ENCODE results near the gene MYBPC2. TPM values are rescaled to one million over a fixed set of nuclear protein-coding genes. Genes with fewer than 3 reads are reported as not detected.

The MYBPC2 gene
- total RNA-seq, 1 donor from 2014 or later, result 0.46 TPM

- H3K4me1 Mint-ChIP-seq (ENCODE audit: unreplicated experiment), result no peaks in the 10 kb centered on the region
- peaks cover 28% of the 10 kb centered on the region for H3K36me3 Mint-ChIP-seq (ENCODE audit: low read depth, unreplicated experiment)
- peaks cover 18% of the 10 kb centered on the region for H3K27me3 Mint-ChIP-seq (ENCODE audit: unreplicated experiment)
- H3K9me3 Mint-ChIP-seq (ENCODE audit: unreplicated experiment), result peaks cover 38% of the 10 kb centered on the region
- peak overlapping the region; percentile 74 for H3K4me3 Mint-ChIP-seq (ENCODE audit: unreplicated experiment)
- no peak for DNase-seq (ENCODE audit: low spot score)
- no peak overlapping the region for H3K27ac Mint-ChIP-seq (ENCODE audit: unreplicated experiment)
- TF ChIP-seq, protein P1, sequence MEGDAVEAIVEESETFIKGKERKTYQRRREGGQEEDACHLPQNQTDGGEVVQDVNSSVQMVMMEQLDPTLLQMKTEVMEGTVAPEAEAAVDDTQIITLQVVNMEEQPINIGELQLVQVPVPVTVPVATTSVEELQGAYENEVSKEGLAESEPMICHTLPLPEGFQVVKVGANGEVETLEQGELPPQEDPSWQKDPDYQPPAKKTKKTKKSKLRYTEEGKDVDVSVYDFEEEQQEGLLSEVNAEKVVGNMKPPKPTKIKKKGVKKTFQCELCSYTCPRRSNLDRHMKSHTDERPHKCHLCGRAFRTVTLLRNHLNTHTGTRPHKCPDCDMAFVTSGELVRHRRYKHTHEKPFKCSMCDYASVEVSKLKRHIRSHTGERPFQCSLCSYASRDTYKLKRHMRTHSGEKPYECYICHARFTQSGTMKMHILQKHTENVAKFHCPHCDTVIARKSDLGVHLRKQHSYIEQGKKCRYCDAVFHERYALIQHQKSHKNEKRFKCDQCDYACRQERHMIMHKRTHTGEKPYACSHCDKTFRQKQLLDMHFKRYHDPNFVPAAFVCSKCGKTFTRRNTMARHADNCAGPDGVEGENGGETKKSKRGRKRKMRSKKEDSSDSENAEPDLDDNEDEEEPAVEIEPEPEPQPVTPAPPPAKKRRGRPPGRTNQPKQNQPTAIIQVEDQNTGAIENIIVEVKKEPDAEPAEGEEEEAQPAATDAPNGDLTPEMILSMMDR (IDR thresholded peaks at IDR 0.05; ENCODE audit: unreplicated experiment), result no peak
Observed at GRCh38 chr19:50478901-50479715, 46.4 kb downstream of the MYBPC2 start.

GRCh38 chr19:50479761-50480251 lies 47.1 kb downstream of the MYBPC2 start:
- TF ChIP-seq, protein P1 (IDR thresholded peaks at IDR 0.05; ENCODE audit: unreplicated experiment), result no peak
- no peak overlapping the region for H3K4me3 Mint-ChIP-seq (ENCODE audit: unreplicated experiment)
- no peaks in the 10 kb centered on the region for H3K4me1 Mint-ChIP-seq (ENCODE audit: unreplicated experiment)
- peaks cover 18% of the 10 kb centered on the region for H3K27me3 Mint-ChIP-seq (ENCODE audit: unreplicated experiment)
- H3K27ac Mint-ChIP-seq (ENCODE audit: unreplicated experiment), result no peak overlapping the region
- H3K36me3 Mint-ChIP-seq (ENCODE audit: low read depth, unreplicated experiment), result peaks cover 28% of the 10 kb centered on the region
- DNase-seq (ENCODE audit: low spot score), result no peak
- peaks cover 36% of the 10 kb centered on the region for H3K9me3 Mint-ChIP-seq (ENCODE audit: unreplicated experiment)

- H3K36me3 Mint-ChIP-seq (ENCODE audit: low read depth, unreplicated experiment), result peaks cover 23% of the 10 kb centered on the region
- H3K27ac Mint-ChIP-seq (ENCODE audit: unreplicated experiment), result no peak overlapping the region
- no peak for DNase-seq (ENCODE audit: low spot score)
- H3K27me3 Mint-ChIP-seq (ENCODE audit: unreplicated experiment), result peaks cover 17% of the 10 kb centered on the region
- H3K9me3 Mint-ChIP-seq (ENCODE audit: unreplicated experiment), result peaks cover 32% of the 10 kb centered on the region
- H3K4me1 Mint-ChIP-seq (ENCODE audit: unreplicated experiment), result no peaks in the 10 kb centered on the region
- TF ChIP-seq, protein P1 (IDR thresholded peaks at IDR 0.05; ENCODE audit: unreplicated experiment), result no peak
- no peak overlapping the region for H3K4me3 Mint-ChIP-seq (ENCODE audit: unreplicated experiment)
Observed at GRCh38 chr19:50480281-50481111, 47.8 kb downstream of the MYBPC2 start.

DNA sequence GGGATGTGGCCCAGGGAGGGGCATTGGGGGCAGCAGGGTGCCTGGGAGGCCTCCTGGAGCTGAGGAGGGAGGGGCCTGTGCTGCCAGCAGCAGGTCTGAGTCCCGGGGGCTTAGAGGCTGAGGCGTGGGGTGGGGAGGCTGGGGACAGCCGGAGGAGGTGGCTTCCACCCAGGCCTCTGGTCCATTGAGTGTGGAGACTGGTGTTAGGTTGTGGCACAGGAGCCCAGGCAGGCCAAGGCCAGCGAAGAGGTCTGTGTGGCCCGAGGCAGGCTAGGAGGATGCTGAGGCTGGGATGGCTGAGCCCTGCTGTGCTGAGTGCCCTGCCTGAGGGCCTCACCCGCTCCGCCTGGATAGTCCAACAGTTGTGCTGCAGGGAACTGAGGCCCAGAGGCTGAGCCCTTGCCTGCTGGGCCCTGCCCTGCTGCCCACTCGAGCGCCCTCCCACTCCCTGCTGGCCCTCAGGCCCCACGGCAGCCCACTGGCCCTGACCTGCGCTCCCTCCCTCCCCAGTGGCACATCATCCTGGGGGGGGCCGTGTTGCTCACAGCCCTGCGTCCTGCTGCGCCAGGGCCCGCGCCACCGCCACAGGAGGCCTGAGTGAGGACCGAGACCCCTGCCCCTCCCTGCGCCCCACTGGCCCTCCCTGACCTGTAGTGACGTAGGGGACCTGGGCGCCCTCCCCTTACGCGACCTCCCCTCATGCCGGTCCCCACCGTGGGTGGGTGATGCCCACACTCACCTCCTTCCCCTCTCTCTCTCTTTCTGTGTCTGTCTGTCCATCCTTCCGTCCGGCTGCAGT lies 48.9 kb downstream of the MYBPC2 start:
- Mint-ChIP-seq H3K4me1 (ENCODE audit: unreplicated experiment) (no peaks in the 10 kb centered on the region), H3K27me3 (ENCODE audit: unreplicated experiment) (peaks cover 21% of the 10 kb centered on the region), H3K9me3 (ENCODE audit: unreplicated experiment) (peaks cover 37% of the 10 kb centered on the region), H3K4me3 (ENCODE audit: unreplicated experiment) (no peak overlapping the region), H3K36me3 (ENCODE audit: low read depth, unreplicated experiment) (peaks cover 26% of the 10 kb centered on the region), H3K27ac (ENCODE audit: unreplicated experiment) (no peak overlapping the region)
- DNase-seq (ENCODE audit: low spot score), result no peak
- TF ChIP-seq, protein P1 (IDR thresholded peaks at IDR 0.05; ENCODE audit: unreplicated experiment), result no peak

Data from endothelial cell (in vitro differentiated cells).